ENCODE measurements around the gene YPEL2.

The YPEL2 gene

GRCh38 chr17:59434429-59434828 is 103.0 kb downstream of the YPEL2 start:
- DNase-seq = no peak

GRCh38 chr17:59435238-59435637 is 103.8 kb downstream of the YPEL2 start:
- peak; percentile 51 to 85 (median 63) for DNase-seq

- no peak for DNase-seq
Measured at GRCh38 chr17:59436900-59437299, 105.4 kb downstream of the YPEL2 start.

- DNase-seq = peak; percentile 64 to 85 (median 72)
Measured at GRCh38 chr17:59437791-59438281, 106.4 kb downstream of the YPEL2 start.

- DNase-seq = no peak
Measured at GRCh38 chr17:59439262-59439661, 107.8 kb downstream of the YPEL2 start.

- no peak for DNase-seq
Measured at GRCh38 chr17:59439741-59440211, 108.3 kb downstream of the YPEL2 start.

GRCh38 chr17:59440757-59441463 is 109.5 kb downstream of the YPEL2 start:
- peak; percentile 91 to 95 (median 92) for DNase-seq

- DNase-seq = no peak
Measured at GRCh38 chr17:59441464-59442096, 110.1 kb downstream of the YPEL2 start.

GRCh38 chr17:59443106-59443505 is 111.7 kb downstream of the YPEL2 start:
- DNase-seq = no peak
